ENCODE data around the gene DCLK1. TPM values are rescaled to one million over a fixed set of nuclear protein-coding genes. Genes with fewer than 3 reads are reported as not detected.

Gene DCLK1
- total and polyA plus RNA-seq, 12 donors: 0.68 to 22.6 (median 2.3) TPM

DNA sequence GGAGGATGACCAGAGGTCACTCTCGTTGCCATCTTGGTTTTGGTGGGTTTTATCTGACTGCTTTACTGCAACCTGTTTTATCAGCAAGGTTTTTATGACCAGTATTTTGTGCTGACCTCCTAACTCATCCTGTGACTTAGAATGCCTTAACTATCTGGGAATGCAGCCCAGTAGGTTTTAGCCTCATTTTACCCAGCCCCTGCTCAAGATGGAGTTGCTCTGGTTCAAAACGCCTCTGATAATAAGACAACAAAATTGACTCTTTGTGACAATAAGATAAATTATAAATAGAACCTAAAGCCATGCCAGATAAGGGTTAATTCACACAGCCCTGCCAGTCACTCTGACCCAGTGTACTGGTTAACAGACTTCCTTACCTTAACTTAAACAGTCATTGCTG lies 387.0 kb downstream of the DCLK1 start:
- Histone ChIP-seq H3K4me3 (no peak overlapping the region), H3K4me1 (replicated peaks in 1 of 2) (no peaks in the 10 kb centered on the region), H3K27me3 (no peaks in the 10 kb centered on the region), H3K9me3 (replicated peaks in 1 of 3) (no peaks in the 10 kb centered on the region), H3K27ac (no peak overlapping the region), H3K36me3 (replicated peaks in 1 of 2) (no peaks in the 10 kb centered on the region)
- 68 to 79% (median 74%) methylated on average over 2 of the region's 2 CpGs for WGBS, 4 donors
- TF ChIP-seq POLR2A (IDR thresholded peaks at IDR 0.05): no peak
- DNase-seq: no peak
- intact Hi-C loops (cut with DNase I): no loop called here

DNA sequence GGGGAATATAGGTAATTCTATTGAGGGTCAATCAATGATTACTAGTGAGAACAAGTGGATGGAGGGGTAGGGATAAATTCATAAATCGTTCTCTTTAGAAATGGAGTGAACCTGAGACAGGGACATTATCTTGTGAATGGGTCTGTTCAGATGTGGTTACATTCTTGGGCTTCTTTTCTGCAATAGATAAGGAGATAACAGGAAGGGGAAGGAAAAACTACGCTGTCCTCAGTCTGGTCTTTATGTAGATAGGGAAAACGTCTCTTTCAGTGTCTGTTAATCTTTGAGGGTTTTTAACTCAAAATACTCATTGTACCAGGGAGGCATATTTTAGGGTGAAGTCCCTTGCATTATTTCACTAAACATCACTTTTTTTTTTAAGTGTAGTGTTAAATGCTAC lies 388.0 kb downstream of the DCLK1 start:
- H3K4me3 ChIP-seq: no peak overlapping the region
- no peaks in the 10 kb centered on the region for H3K36me3 ChIP-seq (replicated peaks in 1 of 2)
- H3K27me3 ChIP-seq: no peaks in the 10 kb centered on the region
- TF ChIP-seq POLR2A (IDR thresholded peaks at IDR 0.05) (no peak), CTCF (IDR thresholded peaks at IDR 0.05) (no peak)
- H3K27ac ChIP-seq: no peak overlapping the region
- intact Hi-C loops (cut with DNase I): no loop called here
- WGBS, 4 donors: 55 to 69% (median 63%) methylated on average over 3 of the region's 3 CpGs
- H3K9me3 ChIP-seq (replicated peaks in 1 of 3): no peaks in the 10 kb centered on the region
- no peaks in the 10 kb centered on the region for H3K4me1 ChIP-seq (replicated peaks in 1 of 2)
- DNase-seq: no peak

DNA sequence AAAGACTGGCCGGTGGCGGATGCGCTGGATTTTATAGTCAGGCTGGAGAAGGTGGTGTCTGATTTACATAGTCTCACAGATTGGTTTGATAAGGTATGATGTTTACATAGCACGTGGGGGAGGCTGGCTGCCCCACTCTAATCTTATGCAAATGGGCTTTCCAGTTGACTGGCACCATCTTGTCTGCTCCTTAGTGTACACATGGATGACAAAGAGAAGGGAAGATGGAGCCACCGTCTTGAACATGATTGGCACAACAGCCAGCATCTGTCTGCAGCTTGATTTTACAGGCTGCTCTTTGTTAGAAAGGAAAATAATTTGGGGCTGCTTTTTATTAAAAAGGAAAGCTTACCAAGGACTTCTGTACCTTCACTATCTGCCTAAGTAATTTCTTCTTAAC lies 389.5 kb downstream of the DCLK1 start:
- TF ChIP-seq CTCF (IDR thresholded peaks at IDR 0.05): no peak
- Histone ChIP-seq H3K4me1 (replicated peaks in 1 of 2) (no peaks in the 10 kb centered on the region), H3K4me3 (no peak overlapping the region), H3K27ac (no peak overlapping the region), H3K9me3 (replicated peaks in 1 of 3) (no peaks in the 10 kb centered on the region), H3K27me3 (no peaks in the 10 kb centered on the region), H3K36me3 (replicated peaks in 1 of 2) (no peaks in the 10 kb centered on the region)
- intact Hi-C loops (cut with DNase I): no loop called here
- no peak for DNase-seq
- WGBS, 4 donors: 74 to 86% (median 84%) methylated on average over 5 of the region's 5 CpGs

DNA sequence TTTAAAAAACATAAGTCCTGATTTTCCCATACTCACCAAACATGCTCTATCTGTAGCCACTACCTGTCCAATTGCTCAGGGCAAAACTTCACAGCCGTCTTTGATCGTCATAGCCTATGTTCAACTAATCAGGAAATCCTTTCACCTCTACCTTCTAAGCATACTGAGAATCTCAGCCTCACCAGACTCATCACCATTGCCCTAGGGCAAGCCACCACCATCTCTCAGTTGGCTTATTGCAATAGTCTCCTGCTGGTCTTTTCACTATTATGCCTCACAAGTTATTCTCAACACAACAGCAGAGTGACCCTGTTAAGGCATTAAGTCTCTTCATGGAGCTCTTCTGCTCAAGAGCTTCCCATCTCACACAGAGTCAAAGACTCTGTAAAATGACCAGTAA lies 394.3 kb downstream of the DCLK1 start:
- intact Hi-C loops (cut with DNase I): no loop called here
- Histone ChIP-seq H3K27ac (no peak overlapping the region), H3K9me3 (replicated peaks in 1 of 3) (no peaks in the 10 kb centered on the region), H3K4me3 (no peak overlapping the region), H3K4me1 (replicated peaks in 1 of 2) (no peaks in the 10 kb centered on the region), H3K36me3 (replicated peaks in 1 of 2) (no peaks in the 10 kb centered on the region), H3K27me3 (no peaks in the 10 kb centered on the region)
- no peak for DNase-seq
- TF ChIP-seq POLR2A (IDR thresholded peaks at IDR 0.05): no peak
- TF ChIP-seq CTCF (IDR thresholded peaks at IDR 0.05): no peak
- 33 to 44% (median 39%) methylated on average over 2 of the region's 2 CpGs for WGBS, 4 donors

GRCh38 chr13:35733827-35734226 lies 397.4 kb downstream of the DCLK1 start:
- Histone ChIP-seq H3K27ac (no peak overlapping the region), H3K9me3 (replicated peaks in 1 of 3) (no peaks in the 10 kb centered on the region), H3K36me3 (replicated peaks in 1 of 2) (no peaks in the 10 kb centered on the region), H3K4me1 (replicated peaks in 1 of 2) (no peaks in the 10 kb centered on the region), H3K4me3 (no peak overlapping the region), H3K27me3 (no peaks in the 10 kb centered on the region)
- no peak for TF ChIP-seq POLR2A (IDR thresholded peaks at IDR 0.05)
- TF ChIP-seq CTCF (IDR thresholded peaks at IDR 0.05): no peak
- WGBS, 4 donors: 64 to 75% (median 71%) methylated on average over 4 of the region's 4 CpGs
- no peak for DNase-seq
- intact Hi-C loops (cut with DNase I): no loop called here

Data from adrenal gland (tissue), 12 donors.